Ishikawa (cell line): ENCODE results near the gene DEXI.

Experiments
- EGR1 ChIP-seq: IDR thresholded peaks from 2 replicates; pipeline ENCODE4 v1.6.1; 2012
- REST ChIP-seq: IDR thresholded peaks from 2 replicates; pipeline ENCODE4 v1.6.1; 2012; ENCODE audit warnings: low read depth, mild to moderate bottlenecking
- TAF1 ChIP-seq: IDR thresholded peaks from 2 replicates; pipeline ENCODE4 v1.6.1; 2012; ENCODE audit warnings: low read depth, mild to moderate bottlenecking

DNA sequence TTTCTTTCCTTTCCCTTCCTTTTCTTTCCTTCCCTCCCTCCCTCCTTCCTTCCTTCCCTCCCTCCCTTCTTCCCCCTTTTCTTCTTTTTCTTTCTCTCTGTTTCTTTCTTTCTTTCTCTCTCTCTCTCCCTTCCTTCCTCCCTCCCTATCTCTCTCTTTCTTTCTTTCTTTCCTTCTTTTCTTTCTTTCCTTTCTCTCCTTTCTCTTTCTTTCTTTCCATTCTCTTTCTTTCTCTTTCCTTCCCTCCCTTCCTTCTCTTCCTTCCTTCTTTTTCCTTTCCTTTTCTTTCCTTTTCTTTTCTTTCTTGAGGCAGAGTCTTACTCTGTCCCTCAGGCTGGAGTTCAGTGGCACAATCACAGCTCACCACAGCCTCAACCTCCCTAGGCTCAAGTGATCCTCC is 31.0 kb downstream of the DEXI start:
- TF ChIP-seq TAF1 (no peak), EGR1 (no peak), REST (no peak)
